HG03521 (cell line): ENCODE measurements around the gene CCDC192.

Experiments used
- ATAC-seq: cut with Tn5 transposase; IDR thresholded peaks from one replicate; pipeline ENCODE4 v1.9.1; 2021; ENCODE audit warnings: mild to moderate bottlenecking, moderate library complexity; ENCODE audit not compliant: unreplicated experiment

Gene CCDC192

DNA sequence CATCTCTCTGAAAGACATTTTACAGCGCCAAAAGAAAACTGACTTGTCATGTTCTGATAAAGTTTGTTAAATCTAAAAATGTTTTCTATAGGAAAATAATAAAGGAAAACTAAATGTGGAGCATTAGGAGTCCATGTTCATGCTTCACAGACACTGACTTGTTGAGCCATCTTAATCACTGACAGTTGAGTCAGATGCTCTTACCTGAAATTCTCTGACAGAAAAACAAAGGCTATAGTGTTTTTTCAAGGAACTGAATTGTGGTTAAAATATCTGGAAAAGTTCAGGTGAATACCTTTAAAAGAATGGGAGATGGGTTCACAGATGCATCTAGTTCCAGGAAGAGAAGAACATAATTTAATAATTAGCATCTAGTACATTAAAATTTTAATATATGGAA is 266.9 kb downstream of the CCDC192 start:
- no peak for ATAC-seq

DNA sequence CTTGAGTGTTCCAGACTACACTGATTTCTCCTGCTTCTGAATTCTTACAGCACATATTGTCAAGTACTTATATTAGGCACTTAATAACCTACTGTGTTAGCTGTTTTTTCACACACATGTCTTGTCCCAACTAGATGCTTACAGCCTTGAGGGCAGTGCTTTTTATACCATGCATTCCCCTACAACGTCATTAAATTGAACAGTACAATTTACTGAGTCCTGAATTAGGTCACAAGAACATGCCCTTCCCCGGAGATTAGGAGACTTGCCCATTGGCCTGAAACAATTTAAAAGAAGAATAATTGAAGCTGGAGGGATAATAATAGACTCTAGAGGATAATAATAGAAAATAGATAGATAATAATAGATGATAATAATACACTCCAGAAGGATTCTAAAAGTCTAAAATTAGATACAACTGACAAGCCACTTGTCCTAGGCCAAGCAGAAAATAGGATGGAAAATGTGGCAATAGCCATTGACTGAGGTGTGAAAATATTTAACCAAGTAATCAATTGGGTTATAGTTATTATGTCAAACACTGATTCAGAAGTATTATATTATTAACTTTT is 267.7 kb downstream of the CCDC192 start:
- no peak for ATAC-seq

DNA sequence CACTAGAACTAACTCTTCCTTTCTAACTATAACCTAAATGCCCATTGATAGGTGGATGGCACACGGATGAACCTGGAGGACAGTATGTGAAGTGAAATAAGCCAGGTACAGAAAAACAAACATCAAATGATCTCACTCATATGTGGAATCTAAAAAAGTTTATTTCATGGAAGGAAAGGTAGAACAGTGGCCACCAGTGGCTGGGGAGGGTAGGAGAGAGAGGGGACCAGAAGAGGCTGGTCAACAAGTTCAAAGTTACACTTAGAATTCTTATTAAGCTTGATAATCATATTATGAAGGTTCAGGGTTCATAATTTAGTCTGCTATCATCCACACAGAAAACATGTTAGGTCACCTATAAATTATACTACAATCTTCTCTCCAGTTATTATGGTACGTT is 272.8 kb downstream of the CCDC192 start:
- no peak for ATAC-seq

DNA sequence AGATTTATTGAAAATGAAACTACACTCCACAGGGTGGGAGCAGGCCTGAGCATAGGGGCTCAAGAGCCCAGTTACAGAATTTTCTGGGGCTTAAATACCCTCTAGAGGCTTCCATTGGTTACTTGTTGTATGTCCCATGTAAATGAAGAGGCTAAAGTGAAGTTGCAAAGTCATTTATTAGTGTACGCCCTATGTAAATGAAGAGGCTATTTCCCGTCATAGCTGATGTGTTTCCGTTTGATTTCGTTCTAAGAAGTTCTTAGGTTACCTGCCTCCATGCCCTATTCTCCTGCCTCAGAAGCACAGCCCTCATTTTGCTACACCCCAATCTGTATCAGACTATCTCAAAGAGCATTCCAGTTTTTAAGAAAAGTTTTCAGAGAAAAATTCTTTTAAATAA is 273.3 kb downstream of the CCDC192 start:
- no peak for ATAC-seq

DNA sequence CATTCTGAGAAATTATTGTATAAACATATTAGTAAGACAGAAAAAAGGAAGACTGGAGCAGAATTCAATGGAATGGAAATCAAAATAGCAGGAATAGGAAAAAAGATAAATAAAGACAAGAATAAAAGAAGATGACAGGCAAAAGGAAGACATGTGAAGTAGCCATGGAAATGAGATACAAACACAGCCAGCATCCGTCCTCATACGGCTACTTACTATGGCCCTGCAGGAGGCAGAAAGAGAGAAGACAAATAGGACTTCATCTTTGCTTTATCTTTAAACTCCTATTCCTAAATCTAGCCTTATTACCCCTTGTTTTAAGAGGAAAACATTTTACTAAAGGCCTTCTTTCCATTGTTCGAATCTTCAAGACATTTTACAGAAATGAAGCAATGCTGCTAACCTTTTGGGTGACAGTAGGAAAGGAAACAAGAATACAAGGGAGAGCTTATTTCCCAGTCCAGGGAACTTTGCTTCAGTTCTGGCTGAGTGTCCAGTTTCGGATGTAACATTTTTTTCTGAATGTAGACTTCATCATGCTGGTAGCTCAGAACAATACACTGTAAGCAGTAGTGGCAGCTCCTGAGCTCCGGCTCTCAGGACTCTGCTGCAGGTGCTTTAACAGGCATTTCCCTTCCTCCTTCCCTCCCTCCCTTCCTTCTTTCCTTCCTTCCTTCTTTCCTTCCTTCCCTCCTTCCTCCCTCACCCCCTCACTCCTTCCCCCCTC is 274.0 kb downstream of the CCDC192 start:
- no peak for ATAC-seq

DNA sequence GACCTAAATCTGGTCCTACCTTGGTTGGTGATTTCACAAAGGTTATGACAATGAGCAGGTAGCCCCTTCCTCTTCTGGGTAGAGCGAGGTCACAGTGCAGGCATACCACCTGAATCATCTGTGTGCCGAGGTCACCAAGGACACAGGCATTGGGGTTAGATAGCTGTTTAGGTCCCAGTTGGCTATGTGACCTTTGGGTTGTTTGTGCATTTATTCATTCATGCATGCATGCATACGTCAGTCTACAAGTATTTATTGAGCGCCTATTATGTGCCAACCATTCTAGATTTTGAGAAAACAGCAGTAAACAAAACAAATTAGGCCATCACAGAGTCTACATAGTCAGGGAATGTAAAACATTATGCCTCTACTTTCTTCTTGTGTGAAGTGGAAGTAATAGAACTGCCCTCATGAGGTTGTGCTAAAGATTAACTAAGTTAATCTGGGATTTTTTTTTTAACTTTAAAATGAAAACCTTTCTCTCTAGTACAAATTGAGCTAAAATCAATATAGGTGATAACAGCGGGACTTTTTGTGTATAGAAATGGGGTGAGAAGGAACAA is 275.6 kb downstream of the CCDC192 start:
- ATAC-seq, result no peak

DNA sequence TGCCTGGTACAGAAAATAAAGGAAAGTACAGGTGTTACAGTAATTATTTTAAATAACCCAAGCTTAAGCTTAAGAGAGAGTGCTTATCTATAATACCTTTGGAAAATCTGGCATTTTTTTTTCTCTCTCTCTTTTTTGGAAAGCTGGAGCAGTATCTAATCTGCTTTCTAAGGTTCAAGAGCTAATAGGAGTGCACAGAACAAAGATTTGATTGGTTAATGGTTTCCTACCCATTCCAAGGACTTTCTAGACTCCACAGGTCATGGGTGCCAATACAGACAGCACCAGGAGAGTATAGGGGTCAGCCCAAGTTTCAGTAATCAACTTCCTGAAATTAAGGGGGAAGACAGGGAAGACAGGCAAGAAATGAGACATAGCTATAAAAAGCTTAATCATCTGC is 276.3 kb downstream of the CCDC192 start:
- no peak for ATAC-seq

DNA sequence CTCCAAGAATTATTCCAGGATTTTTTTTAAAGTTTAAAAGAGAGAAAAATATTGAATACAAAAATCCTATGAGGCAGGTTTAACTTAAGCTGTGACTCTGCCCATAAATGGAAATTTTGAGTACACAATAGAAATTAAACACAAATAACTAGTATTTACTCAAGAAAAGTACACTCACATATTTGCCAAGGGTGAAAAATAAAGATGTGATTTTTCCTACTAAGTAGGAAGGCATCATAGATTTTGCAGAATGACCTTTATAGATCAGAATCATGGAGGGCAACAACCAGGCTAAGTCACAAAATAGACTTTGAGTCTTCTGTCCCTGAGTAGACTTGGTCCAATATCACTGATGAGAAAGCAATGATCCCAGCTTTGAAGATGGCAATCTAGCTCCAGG is 277.7 kb downstream of the CCDC192 start:
- ATAC-seq, result no peak

DNA sequence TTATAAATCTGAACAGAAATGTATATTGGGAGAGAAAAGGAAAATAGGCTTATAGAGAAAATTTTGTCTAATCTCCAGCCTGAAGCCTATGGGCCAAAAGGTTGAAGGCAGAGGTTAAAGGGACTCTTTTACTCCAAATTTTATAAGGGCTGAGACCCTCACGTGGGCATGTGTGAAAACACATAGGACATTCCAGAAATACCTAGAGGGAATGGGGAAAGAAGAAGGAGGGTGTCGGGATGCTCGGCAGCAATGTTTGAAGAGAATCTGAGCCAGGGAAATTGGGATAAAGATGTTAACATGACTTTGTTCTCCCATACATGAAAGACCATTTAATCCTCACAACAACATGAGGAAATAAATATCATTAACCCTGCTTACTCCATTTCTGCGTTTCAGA is 278.3 kb downstream of the CCDC192 start:
- ATAC-seq, result no peak

DNA sequence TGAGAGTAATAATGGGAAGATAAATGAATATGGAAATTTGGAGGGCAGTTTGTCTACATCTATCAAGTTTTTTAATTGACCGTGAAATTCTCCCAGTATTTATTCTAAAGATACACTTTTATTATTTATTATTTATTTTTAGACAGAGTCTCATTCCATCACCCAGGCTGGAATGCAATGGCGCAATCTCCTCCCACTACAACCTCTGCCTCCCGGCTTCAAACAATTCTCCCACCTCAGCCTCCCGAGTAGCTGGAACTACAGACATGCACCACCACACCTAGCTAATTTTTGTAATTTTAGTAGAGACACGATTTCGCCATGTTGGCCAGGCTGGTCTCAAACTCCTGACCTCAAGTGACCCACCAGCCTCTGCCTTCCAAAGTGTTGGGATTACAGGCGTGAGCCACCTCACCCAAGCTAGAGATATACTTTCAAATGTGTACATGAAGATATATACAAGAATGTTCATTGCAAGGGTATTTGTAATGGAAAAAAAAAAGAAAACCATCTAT is 282.7 kb downstream of the CCDC192 start:
- no peak for ATAC-seq

DNA sequence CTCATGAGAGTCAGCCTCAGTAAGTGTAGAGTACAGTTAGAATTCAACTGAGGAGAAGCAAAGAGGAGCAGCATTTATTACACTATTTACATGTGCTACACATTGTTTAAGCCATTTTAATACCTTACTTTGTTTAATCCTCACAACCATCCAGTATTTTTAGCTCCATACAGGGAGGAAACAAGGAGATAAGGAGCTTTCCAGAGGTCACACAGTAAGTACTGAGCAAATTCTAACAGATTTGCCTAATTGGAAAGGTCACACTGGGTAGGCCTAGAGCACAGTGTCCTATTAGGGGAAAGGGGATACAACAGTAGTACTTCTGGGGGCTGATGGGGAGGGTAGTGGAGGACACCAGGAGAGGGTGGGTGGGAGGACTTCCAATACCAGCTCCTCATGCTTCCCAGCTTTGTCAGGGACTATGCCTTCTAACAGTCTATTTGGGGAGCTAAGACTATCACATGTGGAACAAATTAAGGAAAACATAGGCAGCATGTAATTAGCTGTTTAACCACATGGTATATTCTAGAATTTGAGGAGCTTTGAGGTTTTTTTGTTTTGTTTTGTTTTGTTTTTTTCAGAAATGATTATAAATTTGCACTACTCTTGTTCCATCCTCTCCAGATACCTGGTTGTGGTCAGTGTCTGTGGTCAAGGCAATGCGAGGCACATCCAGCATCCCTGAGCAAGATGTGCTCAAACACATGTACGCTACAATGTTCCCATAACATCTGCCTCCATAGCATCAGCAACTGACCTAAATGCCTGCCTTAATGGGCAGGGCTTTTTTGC is 284.4 kb downstream of the CCDC192 start:
- no peak for ATAC-seq

DNA sequence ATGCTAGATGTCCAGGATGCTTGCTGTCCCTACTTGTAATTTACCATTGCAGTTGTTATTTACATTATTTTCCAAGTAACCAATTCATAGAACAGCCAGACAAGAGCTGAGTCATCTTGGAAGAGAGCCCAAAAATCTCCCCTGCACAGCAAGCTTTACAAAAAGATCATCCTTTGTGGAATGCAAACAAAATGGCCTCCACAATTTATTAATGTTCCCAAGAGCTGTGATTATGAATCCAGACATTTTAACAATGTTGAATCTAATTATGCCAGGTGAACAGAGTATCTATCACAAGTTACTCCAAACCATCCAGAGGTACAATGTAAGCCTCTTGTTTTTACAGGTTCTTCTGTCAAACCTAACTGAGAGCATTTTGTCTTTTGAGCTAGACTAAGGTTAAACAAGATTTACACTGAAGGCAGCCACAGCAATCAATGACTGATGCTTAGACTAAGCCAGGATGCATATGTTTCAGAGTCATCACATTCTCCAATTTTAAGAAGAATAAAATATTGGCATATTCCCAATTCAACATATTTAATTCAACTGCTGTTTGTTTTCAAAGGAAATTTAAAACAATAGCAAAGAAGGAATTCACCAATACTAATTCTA is 285.1 kb downstream of the CCDC192 start:
- no peak for ATAC-seq
